MCF 10A (cell line): Measurements from ENCODE around the gene DDRGK1. TPM values are rescaled to one million over a fixed set of nuclear protein-coding genes. Genes with fewer than 3 reads are reported as not detected.
"Not testable (repeated sequence)": the region's sequence is repeated elsewhere in the genome, so short reads cannot be mapped to it uniquely, and the experiment has no call there.

Source experiments
- BruUV-seq: library from RNA; stranded (reverse); fragments of 400-500 nt; replicated peaks from 2 replicates; lab custom pipeline; 2021; lab: Mats Ljungman, UMichigan
- CTCF ChIA-PET: fragments of 300-600 bp; sonication (Branson Sonifier 250); formaldehyde crosslinking; extraction: SDS; loops from one replicate; lab custom pipeline; 2021; ENCODE audit warnings: antibody characterized with exemption, inconsistent platforms; lab: Yijun Ruan, JAX
- POLR2A ChIA-PET: fragments of 300-600, 350-650 bp; sonication (Branson Sonifier 250); formaldehyde crosslinking; extraction: SDS; loops from one replicate; lab custom pipeline; 2020; ENCODE audit warnings: antibody characterized with exemption, inconsistent platforms; lab: Yijun Ruan, JAX
- DNase-seq: peaks from one replicate; pipeline ENCODE4 v3.0.0-alpha.2; 2018; ENCODE audit not compliant: unreplicated experiment
- H3K27ac Mint-ChIP-seq: one replicate; pipeline ENCODE4 v1.8.0; 2022; ENCODE audit warnings: mild to moderate bottlenecking, low read depth, mixed read lengths; ENCODE audit not compliant: unreplicated experiment
- H3K27me3 Mint-ChIP-seq: one replicate; pipeline ENCODE4 v1.8.0; 2022; ENCODE audit warnings: mixed read lengths; ENCODE audit not compliant: insufficient read depth, unreplicated experiment
- H3K36me3 Mint-ChIP-seq: one replicate; pipeline ENCODE4 v1.8.0; 2022; ENCODE audit warnings: mild to moderate bottlenecking, moderate library complexity, mixed read lengths; ENCODE audit not compliant: insufficient read depth, unreplicated experiment
- H3K4me1 Mint-ChIP-seq: one replicate; pipeline ENCODE4 v1.8.0; 2022; ENCODE audit warnings: mixed read lengths; ENCODE audit not compliant: insufficient read depth, unreplicated experiment
- H3K4me3 Mint-ChIP-seq: one replicate; pipeline ENCODE4 v1.8.0; 2022; ENCODE audit warnings: mild to moderate bottlenecking, moderate library complexity, mixed read lengths; ENCODE audit not compliant: unreplicated experiment
- H3K9me3 Mint-ChIP-seq: one replicate; pipeline ENCODE4 v1.8.0; 2022; ENCODE audit warnings: mixed read lengths; ENCODE audit not compliant: unreplicated experiment
- CTCF ChIP-seq: fragments of 200-600 bp; IDR thresholded peaks from one replicate; pipeline ENCODE4 v1.8.0; 2022; ENCODE audit warnings: antibody characterized with exemption, mild to moderate bottlenecking; ENCODE audit not compliant: unreplicated experiment
- intact Hi-C: fragments of 100-400 bp; cut with micrococcal nuclease; formaldehyde crosslinking; loops from 2 replicates; pipeline ENCODE4 v1.14.1; 2022
- total RNA-seq: library from RNA; stranded (reverse); gene quantifications from 2 replicates; pipeline ENCODE4 v1.2.3, GENCODE V29; 2022

DDRGK1 gene
- total RNA-seq, 1 experiment from 2014 or later, result 116 TPM

- CTCF ChIA-PET, result interaction anchor here (0.5 to 11.5 kb wide), 48 partner anchors 9 to 695 kb away, joined by 3 to 192 read pairs (median 3); partner anchors contain the start of genes ITPA and SLC4A11
- DNase-seq, result peak; percentile 60
- Mint-ChIP-seq H3K4me3 (no peak overlapping the region), H3K4me1 (peaks cover 4% of the 10 kb centered on the region), H3K27me3 (no peaks in the 10 kb centered on the region), H3K27ac (no peak overlapping the region), H3K9me3 (no peaks in the 10 kb centered on the region), H3K36me3 (peaks cover 67% of the 10 kb centered on the region)
- BruUV-seq, result no TSS peak
- peak; percentile 98 for TF ChIP-seq CTCF
- POLR2A ChIA-PET, result interaction anchor here (0.7 to 1.9 kb wide), 5 partner anchors 9 to 98 kb away, joined by 3 to 14 read pairs (median 4); partner anchors contain the start of genes ITPA and SLC4A11
- intact Hi-C loops, result loop anchor here (1.0 kb wide), 3 partner anchors 32 to 98 kb away; no protein-coding TSS in a partner anchor
Measured at GRCh38 chr20:3218307-3218988, 14.0 kb upstream of the DDRGK1 start.

- DNase-seq, H3K27ac Mint-ChIP-seq, H3K27me3 Mint-ChIP-seq, H3K4me1 Mint-ChIP-seq, H3K9me3 Mint-ChIP-seq, POLR2A ChIA-PET, H3K4me3 Mint-ChIP-seq, BruUV-seq, intact Hi-C loops: not testable (repeated sequence)
- peaks cover 52% of the 10 kb centered on the region for H3K36me3 Mint-ChIP-seq
- CTCF ChIA-PET, result interaction anchor here (0.5 to 11.5 kb wide), 4 partner anchors 24 to 410 kb away, joined by 3 to 192 read pairs (median 4); no protein-coding TSS in a partner anchor
Measured at GRCh38 chr20:3215359-3215917, 11.0 kb upstream of the DDRGK1 start.

- POLR2A ChIA-PET, result interaction anchor here (0.6 to 0.9 kb wide), 2 partner anchors 10 to 157 kb away, joined by 3 read pairs; no protein-coding TSS in a partner anchor
Measured at GRCh38 chr20:3213226-3213625, 8.7 kb upstream of the DDRGK1 start.

GRCh38 chr20:3210346-3210745 is 5.9 kb upstream of the DDRGK1 start:
- no TSS peak for BruUV-seq
- H3K9me3 Mint-ChIP-seq, result no peaks in the 10 kb centered on the region
- no peaks in the 10 kb centered on the region for H3K4me1 Mint-ChIP-seq
- intact Hi-C loops, result no loop called here
- CTCF ChIA-PET, result interaction anchor here (0.5 to 4.4 kb wide), 5 partner anchors 9 to 105 kb away, joined by 3 to 37 read pairs (median 5); partner anchors contain the start of genes FASTKD5 and UBOX5
- no peaks in the 10 kb centered on the region for H3K27me3 Mint-ChIP-seq
- peaks cover 21% of the 10 kb centered on the region for H3K36me3 Mint-ChIP-seq
- POLR2A ChIA-PET, result interaction anchor here (1.0 to 4.8 kb wide), 16 partner anchors 9 to 334 kb away, joined by 3 to 37 read pairs (median 6); partner anchors contain the start of genes FASTKD5, SLC4A11 and UBOX5
- H3K4me3 Mint-ChIP-seq, result peak overlapping the region; percentile 100
- peak overlapping the region; percentile 99 for H3K27ac Mint-ChIP-seq
- no peak for TF ChIP-seq CTCF
- DNase-seq, result no peak

More at GRCh38 chr20:3213226-3213625, 8.7 kb upstream of the DDRGK1 start:
- no TSS peak for BruUV-seq
- peaks cover 40% of the 10 kb centered on the region for H3K36me3 Mint-ChIP-seq
- CTCF ChIA-PET, result interaction anchor here (0.6 to 11.5 kb wide), 4 partner anchors 9 to 562 kb away, joined by 3 to 192 read pairs (median 3); no protein-coding TSS in a partner anchor
- no peak overlapping the region for H3K4me3 Mint-ChIP-seq
- no peaks in the 10 kb centered on the region for H3K9me3 Mint-ChIP-seq
- DNase-seq, result no peak
- H3K4me1 Mint-ChIP-seq, result no peaks in the 10 kb centered on the region
- intact Hi-C loops, result no loop called here
- TF ChIP-seq CTCF, result no peak
- no peak overlapping the region for H3K27ac Mint-ChIP-seq
- H3K27me3 Mint-ChIP-seq, result no peaks in the 10 kb centered on the region
